Peyer's patch (tissue), 4 donors: ENCODE data around the gene PBOV1.

Source experiments
- CTCF ChIP-seq, 6 experiments: fragments of 450-650 bp in 4 of 6; fragments of 200-600 bp in 2 of 6; sonication (generic) in 1 of 6; IDR thresholded peaks; one replicate each; pipeline ENCODE4 v1.5.1; 2017 to 2019; ENCODE audit warnings: antibody characterized with exemption in 6 of 6, mild to moderate bottlenecking in 3 of 6, moderate library complexity in 1 of 6
- POLR2A ChIP-seq, 2 donors: fragments of 450-650 bp; IDR thresholded peaks; one replicate each; pipeline ENCODE4 v1.5.1; 2017; ENCODE audit warnings: antibody characterized with exemption in 2 of 2, mild to moderate bottlenecking in 2 of 2, moderate library complexity in 2 of 2

GRCh38 chr6:138194287-138194686 is 24.0 kb downstream of the PBOV1 start:
- no peak for TF ChIP-seq POLR2A (IDR thresholded peaks at IDR 0.05)
- no peak for TF ChIP-seq CTCF (IDR thresholded peaks at IDR 0.05)
